Spinal cord (tissue), 10 donors: Measurements from ENCODE around the gene EML6. TPM values are rescaled to one million over a fixed set of nuclear protein-coding genes. Genes with fewer than 3 reads are reported as not detected.

Experiments used
- DNase-seq, 6 donors: peaks; one replicate each; pipeline versions ENCODE4 v3.0.0 to v3.0.0-alpha.2; 2013 to 2015; ENCODE audit warnings: low spot score in 6 of 6, low read depth in 4 of 6
- H3K27ac ChIP-seq: one replicate; pipeline ENCODE4 v1.5.1; 2013; ENCODE audit warnings: low read depth, low read length, control low read depth
- H3K27me3 ChIP-seq: one replicate; pipeline ENCODE4 v1.6.1; 2013; ENCODE audit warnings: low read length; ENCODE audit not compliant: control insufficient read depth, insufficient read depth
- H3K36me3 ChIP-seq: one replicate; pipeline ENCODE4 v1.6.1; 2013; ENCODE audit warnings: low read length; ENCODE audit not compliant: control insufficient read depth, insufficient read depth
- H3K4me1 ChIP-seq: one replicate; pipeline ENCODE4 v1.6.1; 2013; ENCODE audit warnings: low read length; ENCODE audit not compliant: control insufficient read depth, insufficient read depth
- H3K4me3 ChIP-seq: one replicate; pipeline ENCODE4 v1.5.1; 2013; ENCODE audit warnings: low read depth, low read length, control low read depth
- H3K9me3 ChIP-seq: one replicate; pipeline ENCODE4 v1.6.1; 2013; ENCODE audit warnings: low read length; ENCODE audit not compliant: control insufficient read depth, insufficient read depth
- WGBS: methylation state at CpG from one replicate; pipeline ENCODE4 v1.1.5; 2013; ENCODE audit warnings: missing lambda C conversion rate; ENCODE audit not compliant: insufficient coverage; 5-methylcytosine and 5-hydroxymethylcytosine counted together
- long read RNA-seq, 4 donors: transcript quantifications; one replicate each; lab custom pipeline, GENCODE V29; 2026
- polyA plus RNA-seq, 2 donors: library from polyadenylated mRNA; unstranded; fragments of 120-200 nt; gene quantifications; one replicate each; pipeline ENCODE4 v1.2.1, GENCODE V29; 2013; ENCODE audit not compliant: insufficient read length in 2 of 2
- total RNA-seq, 2 donors: library from RNA; depleted of rRNA in 1 of 2; stranded (reverse); fragments of 120-200 nt in 1 of 2; fragments of >200 nt in 1 of 2; gene quantifications; one replicate each; pipeline versions ENCODE4 v1.2.3 to v1.2.4, GENCODE V29; 2013 to 2014
- donor health status: healthy.

The EML6 gene
- total RNA-seq (10 to 100 TPM in 1 of 2 donors, 1 to 10 TPM in 1; 6.9 to 20.0 TPM), polyA plus RNA-seq (10 to 100 TPM; 17.0 to 22.6 TPM)
- long read RNA-seq, donor 1 = 0 reads
- long read RNA-seq, donor 2, partial matches to known transcripts = 0 of 1 reads
- long read RNA-seq, donor 2, other reads (novel, unspliced or antisense) = 0 of 1 reads
- long read RNA-seq, donor 3 = 0 reads
- long read RNA-seq, donor 4 = 0 reads

- WGBS = under 1% methylated on average over 90 of the region's 90 CpGs
- H3K4me1 ChIP-seq = peaks cover 8% of the 10 kb centered on the region
- peak within 1 kb of the TSS; percentile 66 for H3K27ac ChIP-seq
- H3K36me3 ChIP-seq = no peaks in the 10 kb centered on the region
- DNase-seq = peak; percentile 96 to 99 (median 98)
- H3K27me3 ChIP-seq = peaks cover 8% of the 10 kb centered on the region
- H3K4me3 ChIP-seq = peak within 1 kb of the TSS; percentile 83
- no peaks in the 10 kb centered on the region for H3K9me3 ChIP-seq
Observed at GRCh38 chr2:54723131-54723995, at the start of gene EML6. TSS of gene EML6 (plus strand) at chr2:54723662. CDS start at chr2:54725062, 1,400 bp downstream.

GRCh38 chr2:54675281-54675680 is 48.2 kb upstream of the EML6 start:
- Histone ChIP-seq H3K27me3 (no peaks in the 10 kb centered on the region), H3K36me3 (peaks cover 8% of the 10 kb centered on the region), H3K4me1 (peaks cover 7% of the 10 kb centered on the region), H3K9me3 (no peaks in the 10 kb centered on the region), H3K27ac (no peak overlapping the region), H3K4me3 (no peak overlapping the region)
- DNase-seq = no peak
- 100% methylated on average over 4 of the region's 8 CpGs for WGBS

GRCh38 chr2:54675738-54676137 is 47.7 kb upstream of the EML6 start:
- Histone ChIP-seq H3K27me3 (no peaks in the 10 kb centered on the region), H3K36me3 (peaks cover 6% of the 10 kb centered on the region), H3K4me3 (no peak overlapping the region), H3K4me1 (peaks cover 7% of the 10 kb centered on the region), H3K27ac (no peak overlapping the region), H3K9me3 (no peaks in the 10 kb centered on the region)
- 74% methylated on average over 9 of the region's 11 CpGs for WGBS
- DNase-seq = peak in 1 of 6 donors; percentile 21

- DNase-seq = no peak
- Histone ChIP-seq H3K4me1 (peaks cover 7% of the 10 kb centered on the region), H3K27me3 (no peaks in the 10 kb centered on the region), H3K9me3 (no peaks in the 10 kb centered on the region), H3K36me3 (peaks cover 4% of the 10 kb centered on the region), H3K27ac (no peak overlapping the region), H3K4me3 (no peak overlapping the region)
- 75% methylated on average over 2 of the region's 2 CpGs for WGBS
Observed at GRCh38 chr2:54676656-54677055, 46.8 kb upstream of the EML6 start.

GRCh38 chr2:54677476-54678265 is 45.8 kb upstream of the EML6 start:
- Histone ChIP-seq H3K36me3 (peaks cover 4% of the 10 kb centered on the region), H3K4me3 (no peak overlapping the region), H3K9me3 (no peaks in the 10 kb centered on the region), H3K27me3 (no peaks in the 10 kb centered on the region), H3K27ac (no peak overlapping the region), H3K4me1 (peaks cover 7% of the 10 kb centered on the region)
- no peak for DNase-seq
- 89% methylated on average over 4 of the region's 6 CpGs for WGBS

- H3K36me3 ChIP-seq = peaks cover under 1% of the 10 kb centered on the region
- peak in 1 of 6 donors; percentile 28 for DNase-seq
- WGBS = 50% methylated on average over 3 of the region's 3 CpGs
- no peaks in the 10 kb centered on the region for H3K9me3 ChIP-seq
- no peaks in the 10 kb centered on the region for H3K27me3 ChIP-seq
- H3K27ac ChIP-seq = no peak overlapping the region
- no peak overlapping the region for H3K4me3 ChIP-seq
- H3K4me1 ChIP-seq = peaks cover under 1% of the 10 kb centered on the region
Observed at GRCh38 chr2:54678719-54679118, 44.7 kb upstream of the EML6 start.

- no peak for DNase-seq
- H3K4me3 ChIP-seq = no peak overlapping the region
- 78% methylated on average over 6 of the region's 6 CpGs for WGBS
- no peaks in the 10 kb centered on the region for H3K27me3 ChIP-seq
- H3K27ac ChIP-seq = no peak overlapping the region
- H3K9me3 ChIP-seq = no peaks in the 10 kb centered on the region
- no peaks in the 10 kb centered on the region for H3K4me1 ChIP-seq
- no peaks in the 10 kb centered on the region for H3K36me3 ChIP-seq
Observed at GRCh38 chr2:54680397-54681041, 42.9 kb upstream of the EML6 start.

- Histone ChIP-seq H3K4me3 (no peak overlapping the region), H3K27me3 (no peaks in the 10 kb centered on the region), H3K9me3 (no peaks in the 10 kb centered on the region), H3K4me1 (no peaks in the 10 kb centered on the region), H3K36me3 (no peaks in the 10 kb centered on the region), H3K27ac (no peak overlapping the region)
- WGBS = 83% methylated on average over 1 of the region's 6 CpGs
- DNase-seq = no peak
Observed at GRCh38 chr2:54681416-54681815, 42.0 kb upstream of the EML6 start.

GRCh38 chr2:54683596-54683995 is 39.9 kb upstream of the EML6 start:
- Histone ChIP-seq H3K9me3 (no peaks in the 10 kb centered on the region), H3K27me3 (no peaks in the 10 kb centered on the region), H3K36me3 (no peaks in the 10 kb centered on the region), H3K27ac (no peak overlapping the region), H3K4me3 (no peak overlapping the region), H3K4me1 (no peaks in the 10 kb centered on the region)
- no CpG with 5 or more reads among the region's 2 CpGs for WGBS
- no peak for DNase-seq
